Measurements from ENCODE around the gene SEPTIN1. TPM values are rescaled to one million over a fixed set of nuclear protein-coding genes. Genes with fewer than 3 reads are reported as not detected.

The SEPTIN1 gene
- total and polyA plus RNA-seq, 2 of the 13 experiments (the other 11 are each of a cell fraction or from before 2014, with no cell fraction given), result 0.18 to 0.67 TPM

DNA sequence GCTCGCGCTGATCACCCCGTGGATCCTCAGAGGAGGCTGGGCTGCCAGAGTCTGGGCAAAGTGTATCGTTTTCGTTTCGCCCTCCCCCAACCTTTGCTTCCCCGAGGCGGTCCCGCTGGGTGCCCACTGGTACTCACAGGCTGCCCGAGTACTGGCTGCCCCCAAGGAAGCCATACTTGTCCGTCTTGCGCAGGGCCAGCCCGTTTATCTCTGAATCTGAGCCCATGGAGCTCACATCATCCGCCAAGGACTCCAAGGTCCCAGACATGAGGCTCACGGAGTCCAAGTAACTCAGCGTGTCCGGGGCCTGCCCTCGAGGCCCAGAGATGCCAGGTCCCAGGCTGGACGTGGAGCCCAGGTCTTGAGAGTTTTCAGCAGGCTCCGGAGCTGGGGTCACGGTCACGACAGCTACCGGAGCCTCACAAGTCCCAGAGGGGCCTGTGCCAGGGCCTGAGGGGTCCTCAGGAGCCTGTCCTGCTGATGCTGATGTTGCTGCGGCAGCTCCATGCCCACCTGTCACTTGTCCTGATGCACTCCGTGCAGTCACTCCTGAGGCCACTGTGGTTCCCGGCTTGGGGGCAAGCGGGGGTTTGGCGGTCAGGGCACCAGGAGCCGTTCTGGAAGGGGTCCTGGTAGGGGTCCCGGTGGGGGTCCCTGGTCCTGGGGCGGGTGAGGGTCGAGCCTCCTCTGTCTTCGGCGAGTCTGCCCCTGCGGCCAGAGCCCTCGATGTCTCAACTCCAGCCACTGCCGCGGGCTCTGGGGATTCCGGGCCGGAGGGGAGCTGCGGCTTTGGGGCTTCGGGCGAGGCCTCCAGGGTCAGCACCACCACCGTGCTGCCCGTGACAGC lies 13.0 kb downstream of the SEPTIN1 start:
- no peaks in the 10 kb centered on the region; a peak in 1 of 5 replicates for H3K27me3 ChIP-seq (ENCODE audit: control insufficient read depth in 1 of 2, insufficient read depth in 2 of 2, low read length in 2 of 2)
- no TSS peak for BruUV-seq (replicated peaks)
- H3K4me2 ChIP-seq (ENCODE audit: low read depth, low read length), result peak overlapping the region; percentile 91
- intact Hi-C loops (cut with micrococcal nuclease; ENCODE audit: unreplicated experiment), result no loop called here
- H3K4me1 ChIP-seq (ENCODE audit: insufficient read depth, low read length), result peaks cover 45% of the 10 kb centered on the region
- H2AFZ ChIP-seq (ENCODE audit: low read length), result no peak overlapping the region
- peaks cover 8 to 16% of the 10 kb centered on the region in 2 experiments; a peak in 3 of 5 replicates for H3K36me3 ChIP-seq (replicated peaks in 1 of 2; ENCODE audit: control insufficient read depth in 1 of 2, insufficient read depth in 2 of 2, low read length in 2 of 2)
- DNase-seq (ENCODE audit: low spot score) (no peak), ATAC-seq (no peak), FAIRE-seq (no peak)
- peak overlapping the region; percentile 51 for H3K27ac ChIP-seq (ENCODE audit: extremely low read length, insufficient read depth, low read length)
- H3K9ac ChIP-seq (ENCODE audit: insufficient read depth, low read depth, low read length), result peak overlapping the region; percentile 75
- peak overlapping the region; percentile 80 to 90 (median 86) for H3K4me3 ChIP-seq (replicated peaks in 1 of 3; ENCODE audit: insufficient read depth in 1 of 3, low read depth in 2 of 3, low read length in 3 of 3)
- ChIA-PET CTCF (ENCODE audit: low intra/inter-chr PET ratio, low total read pairs) (interaction anchor here (1.4 kb wide), 1 partner anchor 40 kb away, joined by 3 read pairs; no protein-coding TSS in a partner anchor), POLR2A (interaction anchor here (1.2 to 4.7 kb wide), 7 partner anchors 12 to 38 kb away, joined by 3 to 94 read pairs (median 26); partner anchors contain the start of genes CD2BP2, ZNF48 and ZNF771)
- H3K79me2 ChIP-seq (ENCODE audit: insufficient read depth, low read length), result peaks cover 37% of the 10 kb centered on the region
- in situ Hi-C loops (cut with HindIII; ENCODE audit: extremely low pct_ligation_motif_present, low pct_unique_long_range_greater_than_20kb), result no loop called here
- H3K9me3 ChIP-seq (ENCODE audit: low read length), result no peaks in the 10 kb centered on the region
- WGBS (ENCODE audit: low lambda C conversion rate), result under 1% methylated on average over 23 of the region's 45 CpGs
- H4K20me1 ChIP-seq (ENCODE audit: insufficient read depth, low read length), result peaks cover 20% of the 10 kb centered on the region; the same call in 1 of the 2 replicates
- no peak for TF ChIP-seq HHEX (CRISPR knock-in tag; IDR thresholded peaks at IDR 0.05)
- no peak for TF ChIP-seq SAFB2 (CRISPR knock-in tag; IDR thresholded peaks at IDR 0.05; ENCODE audit: borderline replicate concordance, low read depth)
- TF ChIP-seq, protein P1, sequence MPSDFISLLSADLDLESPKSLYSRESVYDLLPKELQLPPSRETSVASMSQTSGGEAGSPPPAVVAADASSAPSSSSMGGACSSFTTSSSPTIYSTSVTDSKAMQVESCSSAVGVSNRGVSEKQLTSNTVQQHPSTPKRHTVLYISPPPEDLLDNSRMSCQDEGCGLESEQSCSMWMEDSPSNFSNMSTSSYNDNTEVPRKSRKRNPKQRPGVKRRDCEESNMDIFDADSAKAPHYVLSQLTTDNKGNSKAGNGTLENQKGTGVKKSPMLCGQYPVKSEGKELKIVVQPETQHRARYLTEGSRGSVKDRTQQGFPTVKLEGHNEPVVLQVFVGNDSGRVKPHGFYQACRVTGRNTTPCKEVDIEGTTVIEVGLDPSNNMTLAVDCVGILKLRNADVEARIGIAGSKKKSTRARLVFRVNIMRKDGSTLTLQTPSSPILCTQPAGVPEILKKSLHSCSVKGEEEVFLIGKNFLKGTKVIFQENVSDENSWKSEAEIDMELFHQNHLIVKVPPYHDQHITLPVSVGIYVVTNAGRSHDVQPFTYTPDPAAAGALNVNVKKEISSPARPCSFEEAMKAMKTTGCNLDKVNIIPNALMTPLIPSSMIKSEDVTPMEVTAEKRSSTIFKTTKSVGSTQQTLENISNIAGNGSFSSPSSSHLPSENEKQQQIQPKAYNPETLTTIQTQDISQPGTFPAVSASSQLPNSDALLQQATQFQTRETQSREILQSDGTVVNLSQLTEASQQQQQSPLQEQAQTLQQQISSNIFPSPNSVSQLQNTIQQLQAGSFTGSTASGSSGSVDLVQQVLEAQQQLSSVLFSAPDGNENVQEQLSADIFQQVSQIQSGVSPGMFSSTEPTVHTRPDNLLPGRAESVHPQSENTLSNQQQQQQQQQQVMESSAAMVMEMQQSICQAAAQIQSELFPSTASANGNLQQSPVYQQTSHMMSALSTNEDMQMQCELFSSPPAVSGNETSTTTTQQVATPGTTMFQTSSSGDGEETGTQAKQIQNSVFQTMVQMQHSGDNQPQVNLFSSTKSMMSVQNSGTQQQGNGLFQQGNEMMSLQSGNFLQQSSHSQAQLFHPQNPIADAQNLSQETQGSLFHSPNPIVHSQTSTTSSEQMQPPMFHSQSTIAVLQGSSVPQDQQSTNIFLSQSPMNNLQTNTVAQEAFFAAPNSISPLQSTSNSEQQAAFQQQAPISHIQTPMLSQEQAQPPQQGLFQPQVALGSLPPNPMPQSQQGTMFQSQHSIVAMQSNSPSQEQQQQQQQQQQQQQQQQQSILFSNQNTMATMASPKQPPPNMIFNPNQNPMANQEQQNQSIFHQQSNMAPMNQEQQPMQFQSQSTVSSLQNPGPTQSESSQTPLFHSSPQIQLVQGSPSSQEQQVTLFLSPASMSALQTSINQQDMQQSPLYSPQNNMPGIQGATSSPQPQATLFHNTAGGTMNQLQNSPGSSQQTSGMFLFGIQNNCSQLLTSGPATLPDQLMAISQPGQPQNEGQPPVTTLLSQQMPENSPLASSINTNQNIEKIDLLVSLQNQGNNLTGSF (CRISPR knock-in tag; IDR thresholded peaks at IDR 0.05), result no peak
- TF ChIP-seq, protein P2, sequence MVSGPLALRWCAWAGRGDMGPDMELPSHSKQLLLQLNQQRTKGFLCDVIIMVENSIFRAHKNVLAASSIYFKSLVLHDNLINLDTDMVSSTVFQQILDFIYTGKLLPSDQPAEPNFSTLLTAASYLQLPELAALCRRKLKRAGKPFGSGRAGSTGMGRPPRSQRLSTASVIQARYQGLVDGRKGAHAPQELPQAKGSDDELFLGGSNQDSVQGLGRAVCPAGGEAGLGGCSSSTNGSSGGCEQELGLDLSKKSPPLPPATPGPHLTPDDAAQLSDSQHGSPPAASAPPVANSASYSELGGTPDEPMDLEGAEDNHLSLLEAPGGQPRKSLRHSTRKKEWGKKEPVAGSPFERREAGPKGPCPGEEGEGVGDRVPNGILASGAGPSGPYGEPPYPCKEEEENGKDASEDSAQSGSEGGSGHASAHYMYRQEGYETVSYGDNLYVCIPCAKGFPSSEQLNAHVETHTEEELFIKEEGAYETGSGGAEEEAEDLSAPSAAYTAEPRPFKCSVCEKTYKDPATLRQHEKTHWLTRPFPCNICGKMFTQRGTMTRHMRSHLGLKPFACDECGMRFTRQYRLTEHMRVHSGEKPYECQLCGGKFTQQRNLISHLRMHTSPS (CRISPR knock-in tag; IDR thresholded peaks at IDR 0.05; ENCODE audit: low read depth), result no peak
- no peak for TF ChIP-seq CHD2 (IDR thresholded peaks at IDR 0.05; ENCODE audit: low read depth, low read length)
- no peak for TF ChIP-seq MATR3 (CRISPR knock-in tag; IDR thresholded peaks at IDR 0.05)
- TF ChIP-seq, protein P3, sequence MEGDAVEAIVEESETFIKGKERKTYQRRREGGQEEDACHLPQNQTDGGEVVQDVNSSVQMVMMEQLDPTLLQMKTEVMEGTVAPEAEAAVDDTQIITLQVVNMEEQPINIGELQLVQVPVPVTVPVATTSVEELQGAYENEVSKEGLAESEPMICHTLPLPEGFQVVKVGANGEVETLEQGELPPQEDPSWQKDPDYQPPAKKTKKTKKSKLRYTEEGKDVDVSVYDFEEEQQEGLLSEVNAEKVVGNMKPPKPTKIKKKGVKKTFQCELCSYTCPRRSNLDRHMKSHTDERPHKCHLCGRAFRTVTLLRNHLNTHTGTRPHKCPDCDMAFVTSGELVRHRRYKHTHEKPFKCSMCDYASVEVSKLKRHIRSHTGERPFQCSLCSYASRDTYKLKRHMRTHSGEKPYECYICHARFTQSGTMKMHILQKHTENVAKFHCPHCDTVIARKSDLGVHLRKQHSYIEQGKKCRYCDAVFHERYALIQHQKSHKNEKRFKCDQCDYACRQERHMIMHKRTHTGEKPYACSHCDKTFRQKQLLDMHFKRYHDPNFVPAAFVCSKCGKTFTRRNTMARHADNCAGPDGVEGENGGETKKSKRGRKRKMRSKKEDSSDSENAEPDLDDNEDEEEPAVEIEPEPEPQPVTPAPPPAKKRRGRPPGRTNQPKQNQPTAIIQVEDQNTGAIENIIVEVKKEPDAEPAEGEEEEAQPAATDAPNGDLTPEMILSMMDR (CRISPR knock-in tag; IDR thresholded peaks at IDR 0.05), result no peak
- TF ChIP-seq ZNF224 (CRISPR knock-in tag; IDR thresholded peaks at IDR 0.05), result no peak
- peak; percentile 85; the same call in 1 of the 2 replicates for TF ChIP-seq NFATC3 (CRISPR knock-in tag; IDR thresholded peaks at IDR 0.05)
- TF ChIP-seq DPF2 (CRISPR knock-in tag; IDR thresholded peaks at IDR 0.05; ENCODE audit: borderline replicate concordance, low read depth), result no peak
- TF ChIP-seq, protein P4, sequence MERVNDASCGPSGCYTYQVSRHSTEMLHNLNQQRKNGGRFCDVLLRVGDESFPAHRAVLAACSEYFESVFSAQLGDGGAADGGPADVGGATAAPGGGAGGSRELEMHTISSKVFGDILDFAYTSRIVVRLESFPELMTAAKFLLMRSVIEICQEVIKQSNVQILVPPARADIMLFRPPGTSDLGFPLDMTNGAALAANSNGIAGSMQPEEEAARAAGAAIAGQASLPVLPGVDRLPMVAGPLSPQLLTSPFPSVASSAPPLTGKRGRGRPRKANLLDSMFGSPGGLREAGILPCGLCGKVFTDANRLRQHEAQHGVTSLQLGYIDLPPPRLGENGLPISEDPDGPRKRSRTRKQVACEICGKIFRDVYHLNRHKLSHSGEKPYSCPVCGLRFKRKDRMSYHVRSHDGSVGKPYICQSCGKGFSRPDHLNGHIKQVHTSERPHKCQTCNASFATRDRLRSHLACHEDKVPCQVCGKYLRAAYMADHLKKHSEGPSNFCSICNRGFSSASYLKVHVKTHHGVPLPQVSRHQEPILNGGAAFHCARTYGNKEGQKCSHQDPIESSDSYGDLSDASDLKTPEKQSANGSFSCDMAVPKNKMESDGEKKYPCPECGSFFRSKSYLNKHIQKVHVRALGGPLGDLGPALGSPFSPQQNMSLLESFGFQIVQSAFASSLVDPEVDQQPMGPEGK (CRISPR knock-in tag; IDR thresholded peaks at IDR 0.05), result no peak
- TF ChIP-seq ZNF605 (CRISPR knock-in tag; IDR thresholded peaks at IDR 0.05), result no peak
